ENCODE data around the gene PLEKHF1.
"Not testable (repeated sequence)": the region's sequence is repeated elsewhere in the genome, so short reads cannot be mapped to it uniquely, and the experiment has no call there.

Gene PLEKHF1

GRCh38 chr19:29705706-29706105, 40.4 kb downstream of the PLEKHF1 start:
- H3K9me3 ChIP-seq (ENCODE audit: insufficient read depth, low read length, severe bottlenecking) = no peaks in the 10 kb centered on the region
- H3K27me3 ChIP-seq (ENCODE audit: insufficient read depth, low read length, poor library complexity) = no peaks in the 10 kb centered on the region
- H4K20me1 ChIP-seq (ENCODE audit: insufficient read depth, low read length) = 0 out of 2 replicates have a peak, but pooled peaks cover 12% of the 10 kb centered on the region
- no peaks in the 10 kb centered on the region for H3K4me1 ChIP-seq (ENCODE audit: insufficient read depth, low read length)
- no peak overlapping the region for H2AFZ ChIP-seq (ENCODE audit: low read depth, low read length)
- H3K9ac ChIP-seq (ENCODE audit: low read depth, low read length) = no peak overlapping the region
- H3K4me3 ChIP-seq (ENCODE audit: low read depth in 1 of 2, low read length in 2 of 2) = no peak overlapping the region
- H3K36me3 ChIP-seq (ENCODE audit: insufficient read depth, low read length) = peaks cover 48% of the 10 kb centered on the region
- DNase-seq (no peak), ATAC-seq (ENCODE audit: insufficient read depth, low read depth) (no peak)
- H3K79me2 ChIP-seq (ENCODE audit: insufficient read depth, low read length) = peaks cover 22% of the 10 kb centered on the region
- H3K4me2 ChIP-seq (ENCODE audit: insufficient read depth, low read length) = no peak overlapping the region
- TF ChIP-seq, protein P1, sequence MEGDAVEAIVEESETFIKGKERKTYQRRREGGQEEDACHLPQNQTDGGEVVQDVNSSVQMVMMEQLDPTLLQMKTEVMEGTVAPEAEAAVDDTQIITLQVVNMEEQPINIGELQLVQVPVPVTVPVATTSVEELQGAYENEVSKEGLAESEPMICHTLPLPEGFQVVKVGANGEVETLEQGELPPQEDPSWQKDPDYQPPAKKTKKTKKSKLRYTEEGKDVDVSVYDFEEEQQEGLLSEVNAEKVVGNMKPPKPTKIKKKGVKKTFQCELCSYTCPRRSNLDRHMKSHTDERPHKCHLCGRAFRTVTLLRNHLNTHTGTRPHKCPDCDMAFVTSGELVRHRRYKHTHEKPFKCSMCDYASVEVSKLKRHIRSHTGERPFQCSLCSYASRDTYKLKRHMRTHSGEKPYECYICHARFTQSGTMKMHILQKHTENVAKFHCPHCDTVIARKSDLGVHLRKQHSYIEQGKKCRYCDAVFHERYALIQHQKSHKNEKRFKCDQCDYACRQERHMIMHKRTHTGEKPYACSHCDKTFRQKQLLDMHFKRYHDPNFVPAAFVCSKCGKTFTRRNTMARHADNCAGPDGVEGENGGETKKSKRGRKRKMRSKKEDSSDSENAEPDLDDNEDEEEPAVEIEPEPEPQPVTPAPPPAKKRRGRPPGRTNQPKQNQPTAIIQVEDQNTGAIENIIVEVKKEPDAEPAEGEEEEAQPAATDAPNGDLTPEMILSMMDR (IDR thresholded peaks at IDR 0.05; ENCODE audit: borderline replicate concordance, extremely low read depth, low read length, poor library complexity, severe bottlenecking) = no peak
- TF ChIP-seq EZH2 (IDR thresholded peaks at IDR 0.05; ENCODE audit: borderline replicate concordance, low read depth, low read length, severe bottlenecking) = no peak
- H3K27ac ChIP-seq (ENCODE audit: low read length) = no peak overlapping the region

- no peak for TF ChIP-seq EZH2 (IDR thresholded peaks at IDR 0.05; ENCODE audit: borderline replicate concordance, low read depth, low read length, severe bottlenecking)
- TF ChIP-seq, protein P1 (IDR thresholded peaks at IDR 0.05; ENCODE audit: borderline replicate concordance, extremely low read depth, low read length, poor library complexity, severe bottlenecking) = no peak
- Histone ChIP-seq H3K27me3 (ENCODE audit: insufficient read depth, low read length, poor library complexity) (no peaks in the 10 kb centered on the region), H3K4me1 (ENCODE audit: insufficient read depth, low read length) (no peaks in the 10 kb centered on the region), H3K9me3 (ENCODE audit: insufficient read depth, low read length, severe bottlenecking) (no peaks in the 10 kb centered on the region), H3K4me2 (ENCODE audit: insufficient read depth, low read length) (no peak overlapping the region), H3K79me2 (ENCODE audit: insufficient read depth, low read length) (peaks cover 26% of the 10 kb centered on the region), H3K36me3 (ENCODE audit: insufficient read depth, low read length) (peaks cover 48% of the 10 kb centered on the region), H4K20me1 (ENCODE audit: insufficient read depth, low read length) (0 out of 2 replicates have a peak, but pooled peaks cover 12% of the 10 kb centered on the region), H3K27ac (ENCODE audit: low read length) (no peak overlapping the region), H3K9ac (ENCODE audit: low read depth, low read length) (no peak overlapping the region), H2AFZ (ENCODE audit: low read depth, low read length) (no peak overlapping the region), H3K4me3 (ENCODE audit: low read depth in 1 of 2, low read length in 2 of 2) (no peak overlapping the region)
- no peak for DNase-seq
- no peak for ATAC-seq (ENCODE audit: insufficient read depth, low read depth)
Measured at GRCh38 chr19:29706635-29707034, 41.4 kb downstream of the PLEKHF1 start.

DNA sequence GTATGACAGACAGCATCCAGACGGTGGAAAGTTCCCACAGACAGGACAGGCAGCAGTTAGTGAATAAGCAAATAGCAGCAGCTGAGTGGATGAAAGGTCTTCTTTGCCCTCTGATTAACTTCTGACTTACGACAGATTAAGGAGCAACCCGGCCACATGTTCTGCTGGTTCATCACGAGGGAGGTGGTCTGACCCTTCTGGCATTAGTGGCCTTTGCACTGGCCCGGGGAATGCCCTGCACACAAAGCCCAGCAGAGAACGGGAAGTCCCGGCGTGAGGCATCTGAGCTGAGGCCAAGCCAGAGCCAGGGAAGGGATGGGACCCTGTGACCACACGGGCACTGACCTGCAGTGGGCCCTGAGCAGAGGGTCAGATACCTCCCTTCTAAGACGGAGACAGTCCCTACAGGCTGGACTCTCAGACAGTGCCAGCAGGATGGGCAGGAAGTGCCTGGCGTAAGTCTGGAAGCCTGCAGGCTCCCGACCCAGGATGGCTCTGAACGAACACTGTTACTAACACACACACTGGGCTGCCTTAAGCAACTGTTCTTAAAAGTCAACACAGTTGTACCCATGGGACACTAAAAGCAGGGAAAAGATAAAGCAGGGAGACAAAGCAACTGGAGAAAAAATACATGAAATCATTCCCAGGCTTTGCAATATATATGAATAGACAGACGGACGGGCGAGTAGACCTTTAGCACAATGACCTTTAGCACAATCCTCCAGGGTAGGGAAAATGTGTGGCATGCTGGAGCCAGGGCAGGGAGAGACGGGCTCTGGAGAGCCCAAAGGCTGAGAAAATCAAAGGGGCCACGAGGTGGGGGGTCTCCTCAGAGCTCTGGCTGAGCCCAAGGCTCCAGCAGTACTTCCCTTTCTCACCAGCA, 43.5 kb downstream of the PLEKHF1 start:
- TF ChIP-seq, protein P1 (IDR thresholded peaks at IDR 0.05; ENCODE audit: borderline replicate concordance, extremely low read depth, low read length, poor library complexity, severe bottlenecking) = no peak
- no peak for TF ChIP-seq EZH2 (IDR thresholded peaks at IDR 0.05; ENCODE audit: borderline replicate concordance, low read depth, low read length, severe bottlenecking)
- Histone ChIP-seq H3K4me3 (ENCODE audit: low read depth in 1 of 2, low read length in 2 of 2) (no peak overlapping the region), H4K20me1 (ENCODE audit: insufficient read depth, low read length) (0 out of 2 replicates have a peak, but pooled peaks cover 12% of the 10 kb centered on the region), H3K9ac (ENCODE audit: low read depth, low read length) (no peak overlapping the region), H3K36me3 (ENCODE audit: insufficient read depth, low read length) (peaks cover 35% of the 10 kb centered on the region), H3K9me3 (ENCODE audit: insufficient read depth, low read length, severe bottlenecking) (no peaks in the 10 kb centered on the region), H3K27ac (ENCODE audit: low read length) (no peak overlapping the region), H2AFZ (ENCODE audit: low read depth, low read length) (no peak overlapping the region), H3K4me2 (ENCODE audit: insufficient read depth, low read length) (no peak overlapping the region), H3K27me3 (ENCODE audit: insufficient read depth, low read length, poor library complexity) (no peaks in the 10 kb centered on the region), H3K4me1 (ENCODE audit: insufficient read depth, low read length) (peaks cover 13% of the 10 kb centered on the region), H3K79me2 (ENCODE audit: insufficient read depth, low read length) (peaks cover 46% of the 10 kb centered on the region)
- DNase-seq = no peak
- no peak for ATAC-seq (ENCODE audit: insufficient read depth, low read depth)

DNA sequence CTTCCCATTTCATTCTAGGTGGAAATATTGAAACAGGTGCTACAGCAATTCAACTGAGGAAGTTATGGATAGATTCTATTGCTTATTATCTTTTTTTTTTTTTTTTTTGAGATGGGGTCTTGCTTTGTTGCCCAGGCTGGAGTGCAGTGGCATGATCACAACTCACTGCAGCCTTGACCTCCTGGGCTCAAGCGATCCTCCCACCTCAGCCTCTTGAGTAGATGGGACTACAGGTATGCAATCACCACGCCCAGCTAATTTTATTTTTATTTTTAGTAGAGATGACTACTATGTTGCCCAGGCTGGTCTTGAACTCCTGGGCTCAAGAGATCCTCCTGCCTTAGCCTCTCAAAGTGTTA, 44.2 kb downstream of the PLEKHF1 start:
- H3K79me2 ChIP-seq (ENCODE audit: insufficient read depth, low read length) = peaks cover 52% of the 10 kb centered on the region
- not testable (repeated sequence) for H3K9me3 ChIP-seq (ENCODE audit: insufficient read depth, low read length, severe bottlenecking); ATAC-seq (ENCODE audit: insufficient read depth, low read depth); H2AFZ ChIP-seq (ENCODE audit: low read depth, low read length); H3K4me3 ChIP-seq (ENCODE audit: low read depth in 1 of 2, low read length in 2 of 2); H3K9ac ChIP-seq (ENCODE audit: low read depth, low read length); H3K27ac ChIP-seq (ENCODE audit: low read length); H3K27me3 ChIP-seq (ENCODE audit: insufficient read depth, low read length, poor library complexity); H3K4me2 ChIP-seq (ENCODE audit: insufficient read depth, low read length); DNase-seq
- peaks cover 19% of the 10 kb centered on the region for H3K4me1 ChIP-seq (ENCODE audit: insufficient read depth, low read length)
- 0 out of 2 replicates have a peak, but pooled peaks cover 12% of the 10 kb centered on the region for H4K20me1 ChIP-seq (ENCODE audit: insufficient read depth, low read length)
- peaks cover 33% of the 10 kb centered on the region for H3K36me3 ChIP-seq (ENCODE audit: insufficient read depth, low read length)

Data from DND-41 (cell line).